A549 treated with Mapracorat at 1 μM for 4 hours (cell line): ENCODE measurements around the gene DSG4. TPM values are rescaled to one million over a fixed set of nuclear protein-coding genes. Genes with fewer than 3 reads are reported as not detected.

Source experiments
- total RNA-seq: library from RNA; stranded (reverse); fragments of 200-300 nt; extraction: Qiagen RNA extraction; gene quantifications from 5 replicates; pipeline ENCODE4 v1.2.3, GENCODE V29; 2022

Gene DSG4
- total RNA-seq = not detected in 5 replicates

GRCh38 chr18:31376477-31376876, at the start of gene DSG4:
Gene DSG4, plus strand, starts transcription at chr18:31376777. Its CDS starts 135 bp downstream, at chr18:31376912.

GRCh38 chr18:31447530-31448191, 71.1 kb downstream of the DSG4 start, which contains the start of gene DSG3:
Gene DSG3, plus strand, starts transcription at chr18:31447741. Its CDS starts 137 bp downstream, at chr18:31447878.

Other genes with a start within 250 kb of the DSG4 start
- not detected in 5 replicates for gene DSC1, start 213.9 kb upstream of the DSG4 start, total RNA-seq
- gene DSG1, start 58.6 kb upstream of the DSG4 start, total RNA-seq = not detected in 5 replicates
- gene DSG3, start 71.0 kb downstream of the DSG4 start, total RNA-seq = 0.03 to 0.04 TPM in 2 of 5 replicates, not detected in the others
- gene DSG2, start 121.4 kb downstream of the DSG4 start, total RNA-seq = 44.3 to 68.1 TPM (median 62.4 TPM) in 5 replicates
- gene TTR, start 215.1 kb downstream of the DSG4 start, total RNA-seq = 0.28 TPM in 1 of 5 replicates, not detected in the others